Uterus (tissue), 4 donors: ENCODE results near the gene TSPAN9. TPM values are rescaled to one million over a fixed set of nuclear protein-coding genes. Genes with fewer than 3 reads are reported as not detected.

Experiments used
- DNase-seq, 2 donors: peaks; one replicate each; pipeline ENCODE4 v3.0.0-alpha.2; 2019 to 2020
- H3K27ac ChIP-seq, 2 donors: fragments of 200-600 bp; sonication (generic); 1 replicate in 1 of 2; 2 replicates in 1 of 2; pipeline ENCODE4 v1.5.1; 2016 to 2018
- H3K27me3 ChIP-seq, 2 donors: fragments of 200-600 bp; sonication (generic); one replicate each; pipeline ENCODE4 v1.5.1; 2018 to 2019; ENCODE audit warnings: control low read depth in 1 of 2
- H3K36me3 ChIP-seq, 2 donors: fragments of 200-600 bp; sonication (generic); one replicate each; pipeline ENCODE4 v1.5.1; 2019; ENCODE audit warnings: control low read depth in 1 of 2
- H3K4me1 ChIP-seq, 2 donors: fragments of 200-600 bp; sonication (generic); one replicate each; pipeline ENCODE4 v1.5.1; 2018 to 2019; ENCODE audit warnings: control low read depth in 1 of 2
- H3K4me3 ChIP-seq, 2 donors: fragments of 200-600 bp; sonication (generic); 1 replicate in 1 of 2; 2 replicates in 1 of 2; pipeline ENCODE4 v1.5.1; 2018 to 2019; ENCODE audit warnings: mild to moderate bottlenecking in 1 of 2
- H3K9me3 ChIP-seq, 2 donors: fragments of 200-600 bp; sonication (generic); one replicate each; pipeline ENCODE4 v1.5.1; 2019; ENCODE audit warnings: control low read depth in 1 of 2
- POLR2A ChIP-seq, 2 donors: fragments of 450-650 bp; IDR thresholded peaks; one replicate each; pipeline ENCODE4 v1.6.1; 2016; ENCODE audit warnings: antibody characterized with exemption in 2 of 2, mild to moderate bottlenecking in 1 of 2, moderate library complexity in 1 of 2
- intact Hi-C: fragments of 100-400 bp; cut with DNase I; formaldehyde crosslinking; loops from one replicate; pipeline ENCODE4 v1.15.1; 2023; ENCODE audit warnings: low total_unique reads
- total RNA-seq, 4 donors: library from RNA; depleted of rRNA in 3 of 4; stranded (reverse); fragments of >200 nt in 3 of 4; gene quantifications; one replicate each; pipeline versions ENCODE4 v1.1.0 to v1.2.4, GENCODE V29; 2014 to 2023
- TF ChIP-seq, protein P1 (sequence below), 4 experiments: fragments of 200-600 bp in 2 of 4; fragments of 450-650 bp in 2 of 4; sonication (generic) in 2 of 4; IDR thresholded peaks; one replicate each; pipeline ENCODE4 v1.5.1; 2016 to 2019; ENCODE audit warnings: antibody characterized with exemption in 4 of 4, mild to moderate bottlenecking in 2 of 4, moderate library complexity in 1 of 4
- donor health status: DM: yes; HTN: yes; CAD: no.

TSPAN9 gene
- total RNA-seq, 4 donors from 2014 or later, result 47.9 to 106 (median 65.1) TPM

DNA sequence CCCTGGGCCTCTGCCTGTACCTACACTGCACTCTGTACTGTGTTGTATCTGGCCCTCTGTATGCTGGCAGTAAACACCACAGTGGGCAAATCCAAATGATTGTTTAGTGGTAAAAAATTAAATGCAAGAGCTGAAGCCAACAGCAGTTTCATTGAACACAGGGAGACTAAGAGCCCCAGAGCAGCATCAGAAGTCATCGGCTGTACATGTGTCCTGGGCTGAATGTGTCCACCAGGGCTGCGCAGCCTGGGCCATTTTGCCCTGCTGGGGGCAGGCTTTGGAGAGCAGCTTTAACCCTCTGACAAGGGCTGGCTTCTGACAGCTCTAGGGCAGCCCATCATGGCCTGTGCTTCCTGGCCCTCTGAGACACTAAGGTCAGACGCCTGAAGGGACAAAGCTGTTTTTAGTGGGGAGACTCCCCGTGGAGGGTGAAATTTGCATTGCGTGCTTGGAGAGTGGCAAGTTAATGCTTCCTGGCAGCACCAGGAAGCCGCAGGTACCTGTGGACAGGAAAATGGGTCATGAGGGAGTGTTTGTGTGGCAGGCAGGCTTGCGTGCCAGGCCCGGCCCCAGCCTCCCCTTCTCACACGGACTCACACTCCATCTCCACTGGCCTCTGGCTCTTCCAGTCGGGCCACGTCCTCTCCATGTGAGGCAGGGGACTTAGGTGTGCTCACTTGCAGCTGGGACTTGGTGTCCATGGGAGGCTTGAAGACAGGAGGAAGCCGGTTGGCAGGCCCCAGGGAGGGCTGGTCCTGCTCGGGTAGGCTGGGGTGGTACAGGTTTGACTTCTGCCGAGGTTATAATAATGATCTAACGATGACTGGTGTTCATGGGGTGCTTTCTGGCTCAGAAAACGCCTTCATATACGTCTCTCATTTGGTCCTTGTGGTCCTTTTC is 150.1 kb downstream of the TSPAN9 start:
- intact Hi-C loops, result no loop called here
- Histone ChIP-seq H3K4me1 (no peaks in the 10 kb centered on the region), H3K27ac (no peak overlapping the region), H3K27me3 (no peaks in the 10 kb centered on the region), H3K36me3 (no peaks in the 10 kb centered on the region), H3K9me3 (no peaks in the 10 kb centered on the region), H3K4me3 (no peak overlapping the region)
- DNase-seq, result no peak
- no peak for TF ChIP-seq POLR2A (IDR thresholded peaks at IDR 0.05)

- H3K27me3 ChIP-seq, result no peaks in the 10 kb centered on the region
- no peak overlapping the region for H3K27ac ChIP-seq
- H3K9me3 ChIP-seq, result no peaks in the 10 kb centered on the region
- no peaks in the 10 kb centered on the region for H3K36me3 ChIP-seq
- no peak overlapping the region for H3K4me3 ChIP-seq
- DNase-seq, result no peak
- TF ChIP-seq, protein P1, sequence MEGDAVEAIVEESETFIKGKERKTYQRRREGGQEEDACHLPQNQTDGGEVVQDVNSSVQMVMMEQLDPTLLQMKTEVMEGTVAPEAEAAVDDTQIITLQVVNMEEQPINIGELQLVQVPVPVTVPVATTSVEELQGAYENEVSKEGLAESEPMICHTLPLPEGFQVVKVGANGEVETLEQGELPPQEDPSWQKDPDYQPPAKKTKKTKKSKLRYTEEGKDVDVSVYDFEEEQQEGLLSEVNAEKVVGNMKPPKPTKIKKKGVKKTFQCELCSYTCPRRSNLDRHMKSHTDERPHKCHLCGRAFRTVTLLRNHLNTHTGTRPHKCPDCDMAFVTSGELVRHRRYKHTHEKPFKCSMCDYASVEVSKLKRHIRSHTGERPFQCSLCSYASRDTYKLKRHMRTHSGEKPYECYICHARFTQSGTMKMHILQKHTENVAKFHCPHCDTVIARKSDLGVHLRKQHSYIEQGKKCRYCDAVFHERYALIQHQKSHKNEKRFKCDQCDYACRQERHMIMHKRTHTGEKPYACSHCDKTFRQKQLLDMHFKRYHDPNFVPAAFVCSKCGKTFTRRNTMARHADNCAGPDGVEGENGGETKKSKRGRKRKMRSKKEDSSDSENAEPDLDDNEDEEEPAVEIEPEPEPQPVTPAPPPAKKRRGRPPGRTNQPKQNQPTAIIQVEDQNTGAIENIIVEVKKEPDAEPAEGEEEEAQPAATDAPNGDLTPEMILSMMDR (IDR thresholded peaks at IDR 0.05), result no peak
- no peak for TF ChIP-seq POLR2A (IDR thresholded peaks at IDR 0.05)
- intact Hi-C loops, result no loop called here
- H3K4me1 ChIP-seq, result no peaks in the 10 kb centered on the region
These were observed 151.4 kb downstream of the TSPAN9 start for GRCh38 chr12:3228552-3228951.

- no peak for DNase-seq
- Histone ChIP-seq H3K4me3 (no peak overlapping the region), H3K9me3 (no peaks in the 10 kb centered on the region), H3K27ac (no peak overlapping the region), H3K36me3 (no peaks in the 10 kb centered on the region), H3K27me3 (no peaks in the 10 kb centered on the region), H3K4me1 (no peaks in the 10 kb centered on the region)
- intact Hi-C loops, result no loop called here
- TF ChIP-seq POLR2A (IDR thresholded peaks at IDR 0.05), result no peak
- TF ChIP-seq, protein P1 (IDR thresholded peaks at IDR 0.05), result no peak
These were observed 152.4 kb downstream of the TSPAN9 start for GRCh38 chr12:3229577-3229976.

- no peaks in the 10 kb centered on the region for H3K27me3 ChIP-seq
- no peaks in the 10 kb centered on the region for H3K4me1 ChIP-seq
- H3K4me3 ChIP-seq, result no peak overlapping the region
- no peaks in the 10 kb centered on the region for H3K36me3 ChIP-seq
- H3K27ac ChIP-seq, result no peak overlapping the region
- intact Hi-C loops, result no loop called here
- no peak for TF ChIP-seq POLR2A (IDR thresholded peaks at IDR 0.05)
- TF ChIP-seq, protein P1 (IDR thresholded peaks at IDR 0.05), result no peak
- H3K9me3 ChIP-seq, result no peaks in the 10 kb centered on the region
- DNase-seq, result no peak
These were observed 153.7 kb downstream of the TSPAN9 start for GRCh38 chr12:3230758-3231375.

- no peak overlapping the region for H3K27ac ChIP-seq
- intact Hi-C loops, result no loop called here
- no peaks in the 10 kb centered on the region for H3K36me3 ChIP-seq
- no peak for DNase-seq
- no peaks in the 10 kb centered on the region for H3K27me3 ChIP-seq
- no peak overlapping the region for H3K4me3 ChIP-seq
- no peak for TF ChIP-seq POLR2A (IDR thresholded peaks at IDR 0.05)
- TF ChIP-seq, protein P1 (IDR thresholded peaks at IDR 0.05), result no peak
- peaks cover 0 to 4% of the 10 kb centered on the region in 2 donors for H3K4me1 ChIP-seq
- no peaks in the 10 kb centered on the region for H3K9me3 ChIP-seq
These were observed 154.3 kb downstream of the TSPAN9 start for GRCh38 chr12:3231399-3231876.
